Esophagus (tissue), 2 donors: Measurements from ENCODE around the gene TRPV3. TPM values are rescaled to one million over a fixed set of nuclear protein-coding genes. Genes with fewer than 3 reads are reported as not detected.

Experiments
- H3K27ac ChIP-seq, 2 donors: one replicate each; pipeline ENCODE4 v1.5.1; 2013; ENCODE audit warnings: low read depth in 2 of 2, mild to moderate bottlenecking in 2 of 2, inconsistent platforms in 1 of 2, low read length in 1 of 2, moderate library complexity in 1 of 2
- H3K27me3 ChIP-seq, 2 donors: one replicate each; pipeline ENCODE4 v1.6.1; 2013; ENCODE audit warnings: low read length in 2 of 2, control low read depth in 1 of 2, mild to moderate bottlenecking in 1 of 2; ENCODE audit not compliant: insufficient read depth in 2 of 2, control insufficient read depth in 1 of 2
- H3K36me3 ChIP-seq, 2 donors: one replicate each; pipeline ENCODE4 v1.6.1; 2013; ENCODE audit warnings: low read length in 1 of 2; ENCODE audit not compliant: control insufficient read depth in 2 of 2, insufficient read depth in 2 of 2
- H3K4me1 ChIP-seq, 2 donors: one replicate each; pipeline ENCODE4 v1.6.1; 2013; ENCODE audit warnings: low read length in 1 of 2; ENCODE audit not compliant: control insufficient read depth in 2 of 2, insufficient read depth in 2 of 2
- H3K4me3 ChIP-seq, 2 donors: one replicate each; pipeline ENCODE4 v1.5.1; 2013; ENCODE audit warnings: low read length in 2 of 2, mild to moderate bottlenecking in 2 of 2, low read depth in 1 of 2, moderate library complexity in 1 of 2
- H3K9me3 ChIP-seq, 2 donors: one replicate each; pipeline ENCODE4 v1.6.1; 2013; ENCODE audit warnings: mild to moderate bottlenecking in 2 of 2, low read depth in 1 of 2, low read length in 1 of 2, moderate library complexity in 1 of 2; ENCODE audit not compliant: control insufficient read depth in 2 of 2, insufficient read depth in 1 of 2
- WGBS, 2 donors: extraction: QIAGEN DNeasy Blood & Tissue Kit; methylation state at CpG; one replicate each; pipeline ENCODE4 v1.1.7; 2013; 5-methylcytosine and 5-hydroxymethylcytosine counted together
- polyA plus RNA-seq, 2 donors: library from polyadenylated mRNA; stranded (reverse); fragments of 200-250 nt; gene quantifications; one replicate each; pipeline ENCODE4 v1.2.3, GENCODE V29; 2013
- donor health status: healthy with polysubstance abuse.
- donor health status: Bipolar disorder and iron deficiency.

The TRPV3 gene
- polyA plus RNA-seq, 2 donors: 0.16 to 0.83 TPM

DNA sequence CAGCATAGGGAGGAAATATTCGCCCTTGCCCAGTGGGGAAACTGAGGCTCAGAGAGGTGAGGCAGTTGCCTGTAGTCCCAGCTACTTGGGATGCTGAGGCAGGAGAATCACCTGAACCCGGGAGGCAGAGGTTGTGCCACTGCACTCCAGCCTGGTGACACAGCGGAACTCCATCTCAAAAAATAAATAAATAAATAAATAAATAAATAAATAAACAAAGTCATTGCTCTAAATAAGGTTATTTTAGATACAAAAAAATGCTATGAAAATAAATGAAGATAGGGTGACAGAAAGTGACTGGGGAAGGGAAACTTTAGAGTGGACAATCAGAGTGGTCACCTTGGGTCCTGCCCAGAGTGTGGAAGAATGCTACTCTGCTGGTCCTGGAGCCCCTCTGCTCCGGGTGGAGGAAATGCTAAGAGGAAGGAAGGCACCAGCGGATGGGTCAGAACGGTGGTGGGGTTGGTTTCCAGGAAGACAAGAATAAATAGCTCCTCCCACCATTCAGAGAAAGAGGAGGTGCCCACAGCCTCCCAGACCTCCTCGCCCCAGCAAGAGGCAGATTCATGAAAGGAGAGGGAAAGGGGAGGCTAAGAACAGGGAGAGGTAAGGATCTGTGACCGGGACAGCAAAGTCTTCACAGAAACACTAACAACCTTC lies 17.6 kb downstream of the TRPV3 start:
- 72 to 81% methylated on average over 8 of the region's 8 CpGs for WGBS, 2 donors
- Histone ChIP-seq H3K4me1 (peaks cover 0 to 3% of the 10 kb centered on the region in 2 donors), H3K27me3 (no peaks in the 10 kb centered on the region), H3K4me3 (no peak overlapping the region), H3K36me3 (no peaks in the 10 kb centered on the region), H3K9me3 (no peaks in the 10 kb centered on the region), H3K27ac (no peak overlapping the region)

DNA sequence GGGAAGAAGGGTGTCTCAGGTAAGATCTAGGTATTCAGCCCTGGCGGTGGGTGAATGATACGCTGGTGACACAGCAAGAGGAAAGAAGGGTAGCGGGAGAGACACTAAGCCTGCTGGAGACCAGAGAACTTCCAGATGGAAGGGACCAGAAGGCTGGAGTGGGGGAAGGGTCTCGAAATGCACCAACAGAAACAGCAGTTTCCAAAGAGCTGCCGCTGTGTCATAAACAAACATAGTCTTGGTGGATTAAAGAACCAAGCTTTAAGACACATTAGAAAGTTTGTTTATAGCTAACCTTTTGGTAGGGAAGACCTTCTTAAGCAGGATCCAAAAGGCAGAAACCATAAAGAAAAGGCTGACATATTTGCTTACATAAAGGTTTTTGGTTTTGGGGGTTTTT lies 20.9 kb downstream of the TRPV3 start:
- Histone ChIP-seq H3K36me3 (no peaks in the 10 kb centered on the region), H3K4me3 (no peak overlapping the region), H3K4me1 (peaks cover 0 to 3% of the 10 kb centered on the region in 2 donors), H3K9me3 (no peaks in the 10 kb centered on the region), H3K27me3 (no peaks in the 10 kb centered on the region), H3K27ac (no peak overlapping the region)
- WGBS, 2 donors: 84 to 85% methylated on average over 5 of the region's 5 CpGs

DNA sequence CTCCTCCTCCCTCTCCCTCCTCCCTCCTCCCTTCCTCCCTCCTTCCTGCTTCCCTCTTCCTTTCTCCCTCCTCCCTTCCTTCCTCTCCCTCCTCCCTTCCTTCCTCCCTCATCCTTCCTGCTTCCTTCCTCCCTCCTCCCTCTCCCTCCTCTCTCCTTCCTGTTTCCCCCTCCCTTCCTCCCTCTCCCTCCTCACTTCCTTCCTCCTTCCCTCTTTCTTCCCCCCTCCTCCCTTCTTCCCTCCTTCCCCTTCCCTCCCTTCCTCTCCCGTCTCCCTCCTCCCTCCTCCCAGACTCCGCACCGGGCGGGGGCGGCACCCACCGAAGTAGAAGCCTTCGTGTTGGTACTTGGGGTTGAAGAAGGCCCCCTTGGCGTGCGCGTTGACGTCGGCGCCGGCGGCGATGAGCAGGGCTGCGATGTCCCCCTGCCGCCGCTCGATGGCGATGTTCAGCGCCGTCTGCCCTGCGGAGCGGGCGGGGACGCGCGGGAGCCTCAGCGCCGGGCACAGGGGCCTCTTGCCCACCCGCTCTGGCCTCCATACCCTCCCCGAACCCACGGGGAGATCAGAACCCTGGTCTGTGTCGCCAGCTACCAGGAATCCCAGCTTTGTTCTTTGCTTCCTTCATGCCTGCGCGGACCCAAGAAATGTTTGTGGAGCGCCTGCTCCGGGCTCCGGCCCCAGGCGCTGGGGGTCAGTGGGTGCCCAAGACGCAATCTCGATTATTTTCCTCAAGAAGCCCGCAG lies 22.2 kb downstream of the TRPV3 start:
- Histone ChIP-seq H3K27me3 (no peaks in the 10 kb centered on the region), H3K27ac (peak overlapping the region in 1 of 2 donors; percentile 29), H3K9me3 (no peaks in the 10 kb centered on the region), H3K4me3 (peak overlapping the region in 1 of 2 donors; percentile 21), H3K4me1 (peaks cover 0 to 3% of the 10 kb centered on the region in 2 donors), H3K36me3 (no peaks in the 10 kb centered on the region)
- WGBS, 2 donors: 5 to 7% methylated on average over 44 of the region's 44 CpGs

DNA sequence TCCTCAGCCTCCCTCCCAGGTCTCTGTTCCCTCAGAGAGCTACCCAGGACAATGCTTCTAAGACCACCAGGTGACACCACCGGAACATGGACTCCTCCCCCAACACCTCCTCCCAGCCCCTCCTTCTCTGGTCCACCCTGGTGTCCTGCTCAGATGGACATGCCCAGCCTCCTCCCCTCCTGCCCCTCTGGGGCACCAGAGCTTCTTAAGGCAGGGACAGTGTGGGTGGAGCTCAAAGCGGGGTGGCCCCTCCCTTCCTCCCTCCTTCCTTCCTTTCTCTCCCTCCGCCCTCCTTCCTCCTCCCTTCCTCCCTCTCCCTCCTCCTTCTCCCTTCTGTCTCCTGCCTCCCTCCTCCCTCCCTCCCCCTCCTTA lies 22.7 kb downstream of the TRPV3 start:
- WGBS, 2 donors: 28 to 42% methylated on average over 3 of the region's 3 CpGs
- H3K4me1 ChIP-seq: peaks cover 0 to 3% of the 10 kb centered on the region in 2 donors
- no peaks in the 10 kb centered on the region for H3K27me3 ChIP-seq
- H3K27ac ChIP-seq: no peak overlapping the region
- no peaks in the 10 kb centered on the region for H3K9me3 ChIP-seq
- H3K4me3 ChIP-seq: no peak overlapping the region
- H3K36me3 ChIP-seq: no peaks in the 10 kb centered on the region

DNA sequence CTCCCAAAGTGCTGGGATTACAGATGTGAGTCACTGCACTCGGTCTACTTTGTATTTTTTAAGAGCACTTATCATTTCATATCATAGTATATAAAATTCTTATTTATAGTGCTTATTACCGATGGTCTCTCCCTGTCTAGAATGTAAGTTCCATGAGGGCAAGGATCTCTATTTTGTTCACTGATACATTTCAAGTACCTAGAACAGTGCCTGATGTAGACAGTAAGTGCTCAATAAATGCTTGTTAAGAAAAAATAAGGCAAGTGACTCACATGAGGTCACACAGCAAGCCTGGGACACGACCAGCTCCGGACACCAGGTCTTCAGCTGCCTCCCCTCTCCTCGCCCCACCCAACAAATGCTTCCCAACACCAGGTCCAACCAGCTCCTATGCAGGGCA lies 23.9 kb downstream of the TRPV3 start:
- Histone ChIP-seq H3K36me3 (no peaks in the 10 kb centered on the region), H3K9me3 (no peaks in the 10 kb centered on the region), H3K27ac (no peak overlapping the region), H3K27me3 (no peaks in the 10 kb centered on the region), H3K4me1 (peaks cover 0 to 3% of the 10 kb centered on the region in 2 donors), H3K4me3 (no peak overlapping the region)
- 91 to 93% methylated on average over 5 of the region's 5 CpGs for WGBS, 2 donors

DNA sequence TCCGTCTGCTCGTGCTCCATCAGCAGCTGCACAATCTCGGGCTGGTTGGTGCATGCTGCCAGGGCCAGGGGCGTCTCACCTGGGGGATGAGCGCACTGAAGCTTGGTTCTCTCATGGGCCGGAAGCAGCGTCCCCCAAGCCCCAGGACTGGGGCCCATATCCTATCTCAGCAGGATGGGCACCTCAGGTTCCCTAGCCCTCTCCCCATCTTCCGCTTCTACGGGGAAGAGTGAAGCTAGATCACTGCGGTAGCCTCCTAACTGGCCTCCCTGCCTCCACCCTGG lies 24.8 kb downstream of the TRPV3 start:
- H3K27me3 ChIP-seq: no peaks in the 10 kb centered on the region
- no peak overlapping the region for H3K4me3 ChIP-seq
- no peaks in the 10 kb centered on the region for H3K9me3 ChIP-seq
- WGBS, 2 donors: 92 to 93% methylated on average over 10 of the region's 10 CpGs
- peaks cover 0 to 3% of the 10 kb centered on the region in 2 donors for H3K4me1 ChIP-seq
- H3K27ac ChIP-seq: no peak overlapping the region
- H3K36me3 ChIP-seq: no peaks in the 10 kb centered on the region

DNA sequence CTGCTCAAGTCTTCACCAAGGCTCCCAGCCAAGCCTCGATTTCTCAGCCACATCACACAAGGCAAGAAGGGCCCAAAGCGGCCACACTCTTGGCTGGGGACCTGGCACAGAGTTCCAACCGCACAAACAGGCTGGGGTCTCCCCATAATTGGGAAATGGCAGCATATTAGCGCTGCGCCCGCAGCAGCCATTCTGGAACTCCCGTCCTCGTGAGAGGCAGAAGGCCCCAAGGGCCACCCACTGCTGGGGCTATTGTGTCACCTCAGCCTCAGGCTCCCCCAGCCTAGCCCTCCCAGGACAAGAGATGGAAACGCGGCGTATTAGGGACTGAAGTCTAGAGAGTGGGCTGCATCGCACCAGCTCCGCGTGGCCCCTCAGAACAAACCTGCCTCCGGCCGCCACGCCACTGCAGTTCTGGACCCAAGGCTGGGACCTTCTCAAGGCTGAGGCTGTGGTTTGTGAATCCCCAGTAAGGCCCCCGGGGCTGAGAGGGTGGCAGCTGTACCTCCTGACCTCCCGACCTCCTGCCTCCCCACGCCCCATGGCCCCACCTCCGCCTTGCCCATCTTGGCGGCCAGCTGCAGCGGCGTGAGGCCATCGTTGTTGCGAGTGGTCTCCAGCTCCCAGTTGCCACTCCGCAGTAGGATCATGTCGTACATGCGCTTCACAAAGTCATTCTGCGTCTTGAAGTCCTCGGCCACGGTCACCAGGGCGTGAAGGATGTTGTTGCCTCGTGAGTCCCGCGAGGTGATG lies 25.3 kb downstream of the TRPV3 start:
- no peaks in the 10 kb centered on the region for H3K9me3 ChIP-seq
- H3K4me3 ChIP-seq: no peak overlapping the region
- no peaks in the 10 kb centered on the region for H3K27me3 ChIP-seq
- H3K36me3 ChIP-seq: no peaks in the 10 kb centered on the region
- H3K27ac ChIP-seq: no peak overlapping the region
- WGBS, 2 donors: 88 to 89% methylated on average over 36 of the region's 36 CpGs
- H3K4me1 ChIP-seq: peaks cover 0 to 3% of the 10 kb centered on the region in 2 donors

DNA sequence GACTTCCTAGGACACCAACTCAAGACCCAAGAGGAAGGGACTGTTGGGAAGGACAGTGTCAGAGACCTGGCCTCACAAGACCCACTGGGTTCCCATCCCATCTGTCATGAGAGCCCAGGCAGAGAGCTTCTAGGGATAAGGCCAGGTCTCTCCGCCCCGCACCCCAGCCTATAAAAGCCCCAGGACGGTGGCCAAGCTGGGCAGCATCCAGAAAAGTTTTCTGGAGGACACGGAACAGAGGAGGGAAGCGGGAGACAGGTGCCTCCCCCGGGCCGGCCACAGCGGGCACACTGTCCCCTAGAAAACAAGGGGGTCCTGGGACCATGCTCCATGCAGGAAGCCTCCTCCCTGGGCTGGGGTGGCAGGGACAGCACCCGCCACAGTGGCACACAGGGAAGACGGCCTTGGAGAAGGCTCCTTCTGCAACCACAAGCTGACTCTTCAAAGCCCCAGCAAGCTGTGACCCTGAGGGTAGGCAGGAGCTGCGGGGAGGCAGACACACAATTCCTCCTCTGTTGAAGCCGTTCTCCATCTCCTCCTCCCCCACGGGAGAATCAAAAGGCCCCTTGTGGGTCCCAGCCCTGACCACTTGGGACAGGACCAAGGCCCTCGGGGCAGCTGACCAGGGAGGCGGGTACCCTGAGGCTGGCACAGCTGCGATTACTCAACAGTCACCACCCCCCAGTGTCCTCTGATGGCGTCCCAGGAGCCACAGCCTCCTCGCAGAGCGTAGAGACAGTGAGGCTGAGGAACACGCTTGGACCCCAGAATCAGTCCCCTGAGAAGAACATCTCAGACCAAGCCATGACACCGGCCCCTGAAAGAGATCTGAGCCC lies 26.1 kb downstream of the TRPV3 start:
- Histone ChIP-seq H3K9me3 (no peaks in the 10 kb centered on the region), H3K4me3 (no peak overlapping the region), H3K27ac (no peak overlapping the region), H3K36me3 (no peaks in the 10 kb centered on the region), H3K27me3 (no peaks in the 10 kb centered on the region), H3K4me1 (peaks cover 0 to 3% of the 10 kb centered on the region in 2 donors)
- 80 to 83% methylated on average over 20 to 21 of the region's 21 CpGs for WGBS, 2 donors
